K562 (cell line): ENCODE measurements around the gene P2RY14. TPM values are rescaled to one million over a fixed set of nuclear protein-coding genes. Genes with fewer than 3 reads are reported as not detected.

Experiments
- DEAF1 ChIP-seq: fragments of 450-650 bp; formaldehyde crosslinking; IDR thresholded peaks from 2 replicates; pipeline ENCODE4 v1.4.0; 2020; ENCODE audit warnings: mild to moderate bottlenecking, moderate library complexity
- KDM1A ChIP-seq, 2 experiments: fragments of 450-650 bp; IDR thresholded peaks; 2 replicates each; pipeline ENCODE4 v1.6.1; 2016; ENCODE audit warnings: mild to moderate bottlenecking in 2 of 2
- MBD2 ChIP-seq: sonication (generic); IDR thresholded peaks from 2 replicates; pipeline ENCODE4 v1.6.1; 2016; ENCODE audit warnings: low read depth, borderline replicate concordance
- PCBP1 ChIP-seq: fragments of 200-400 bp; formaldehyde crosslinking; IDR thresholded peaks from 2 replicates; pipeline ENCODE4 v1.6.1; 2018; ENCODE audit warnings: mild to moderate bottlenecking, low read depth, low read length; ENCODE audit not compliant: poor library complexity, severe bottlenecking
- RAD21 ChIP-seq, 2 experiments: fragments of 250-450 bp in 1 of 2; fragments of 450-650 bp in 1 of 2; sonication (Bioruptor Pico) in 1 of 2; formaldehyde crosslinking in 1 of 2; IDR thresholded peaks in 1 of 2; conservative IDR thresholded peaks in 1 of 2; 2 replicates each; pipeline versions ENCODE4 v1.4.0 to v1.8.0; 2020 to 2022; ENCODE audit warnings: mild to moderate bottlenecking in 2 of 2, moderate library complexity in 1 of 2
- RREB1 ChIP-seq: fragments of 250-450 bp; sonication (Bioruptor Pico); IDR thresholded peaks from 2 replicates; pipeline ENCODE4 v1.4.0; 2020
- SMAD4 ChIP-seq: fragments of 250-450 bp; sonication (Bioruptor Pico); conservative IDR thresholded peaks from 2 replicates; pipeline ENCODE4 v1.8.0; 2021; ENCODE audit warnings: inconsistent platforms, mild to moderate bottlenecking, moderate library complexity
- SMARCA4 ChIP-seq: fragments of 450-650 bp; IDR thresholded peaks from 2 replicates; pipeline ENCODE4 v1.6.1; 2016
- STAG1 ChIP-seq: sonication (generic); formaldehyde crosslinking; IDR thresholded peaks from 2 replicates; pipeline ENCODE4 v1.5.0; 2020; ENCODE audit warnings: missing genetic modification reagents, borderline replicate concordance
- TCF7 ChIP-seq: sonication (generic); IDR thresholded peaks from 2 replicates; pipeline ENCODE4 v1.6.1; 2016; ENCODE audit warnings: antibody characterized with exemption, borderline replicate concordance
- THRAP3 ChIP-seq: fragments of 450-650 bp; IDR thresholded peaks from 2 replicates; pipeline ENCODE4 v1.6.1; 2016; ENCODE audit warnings: mild to moderate bottlenecking, inconsistent platforms, borderline replicate concordance
- XRCC5 ChIP-seq: fragments of 200-400 bp; formaldehyde crosslinking; IDR thresholded peaks from 2 replicates; pipeline ENCODE4 v1.6.1; 2017; ENCODE audit warnings: low read depth, mild to moderate bottlenecking, low read length
- ZNF143 ChIP-seq: sonication (generic); formaldehyde crosslinking; IDR thresholded peaks from 2 replicates; pipeline ENCODE4 v1.9.0; 2022; ENCODE audit warnings: mild to moderate bottlenecking, missing genetic modification reagents
- ZNF311 ChIP-seq: fragments of 250-450 bp; sonication (Bioruptor Pico); IDR thresholded peaks from 2 replicates; pipeline ENCODE4 v1.4.0; 2020; ENCODE audit warnings: mild to moderate bottlenecking, moderate library complexity
- polyA plus RNA-seq, 8 experiments: library from polyadenylated mRNA; depleted of rRNA in 4 of 8; stranded (reverse) in 5 of 8; unstranded in 3 of 8; fragments of >200 nt; fragmentation: Nextera tagmentation in 2 of 8; fragmentation: Illumina TruSeq in 1 of 8; extraction: Ambion mirVana in 2 of 8; extraction: Trizol in 1 of 8; gene quantifications; 2 replicates each; pipeline versions ENCODE4 v1.2.1 to v1.2.3, GENCODE V29; 2011 to 2014; ENCODE audit warnings: inconsistent platforms in 1 of 8, missing spikeins in 1 of 8
- total RNA-seq, 7 experiments: library from RNA; depleted of rRNA in 6 of 7; stranded (reverse); fragments of >200 nt in 6 of 7; fragmentation: Illumina TruSeq in 2 of 7; extraction: Trizol in 2 of 7; gene quantifications; 2 replicates each; pipeline versions ENCODE4 v1.2.1 to v1.2.3, GENCODE V29; 2011 to 2021; ENCODE audit warnings: low replicate concordance in 1 of 7
- TF ChIP-seq, protein P1 (sequence below): sonication (generic); formaldehyde crosslinking; IDR thresholded peaks from 2 replicates; pipeline ENCODE4 v1.8.1; 2023; ENCODE audit warnings: mild to moderate bottlenecking, missing genetic modification reagents
- TF ChIP-seq, protein P2 (sequence below): sonication (generic); formaldehyde crosslinking; IDR thresholded peaks from 2 replicates; pipeline ENCODE4 v1.8.0; 2023; ENCODE audit warnings: mild to moderate bottlenecking, missing genetic modification reagents
- TF ChIP-seq, protein P3 (sequence below): fragments of 250-450 bp; sonication (Bioruptor Pico); IDR thresholded peaks from 2 replicates; pipeline ENCODE4 v1.9.0; 2021; ENCODE audit warnings: mild to moderate bottlenecking

Gene P2RY14
- total and polyA plus RNA-seq, 9 of the 15 experiments (the other 6 are each of a cell fraction or from before 2014, with no cell fraction given): not detected

- TF ChIP-seq DEAF1 (CRISPR knock-in tag): peak; percentile 70
- TF ChIP-seq, protein P1, sequence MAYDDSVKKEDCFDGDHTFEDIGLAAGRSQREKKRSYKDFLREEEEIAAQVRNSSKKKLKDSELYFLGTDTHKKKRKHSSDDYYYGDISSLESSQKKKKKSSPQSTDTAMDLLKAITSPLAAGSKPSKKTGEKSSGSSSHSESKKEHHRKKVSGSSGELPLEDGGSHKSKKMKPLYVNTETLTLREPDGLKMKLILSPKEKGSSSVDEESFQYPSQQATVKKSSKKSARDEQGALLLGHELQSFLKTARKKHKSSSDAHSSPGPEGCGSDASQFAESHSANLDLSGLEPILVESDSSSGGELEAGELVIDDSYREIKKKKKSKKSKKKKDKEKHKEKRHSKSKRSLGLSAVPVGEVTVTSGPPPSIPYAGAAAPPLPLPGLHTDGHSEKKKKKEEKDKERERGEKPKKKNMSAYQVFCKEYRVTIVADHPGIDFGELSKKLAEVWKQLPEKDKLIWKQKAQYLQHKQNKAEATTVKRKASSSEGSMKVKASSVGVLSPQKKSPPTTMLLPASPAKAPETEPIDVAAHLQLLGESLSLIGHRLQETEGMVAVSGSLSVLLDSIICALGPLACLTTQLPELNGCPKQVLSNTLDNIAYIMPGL (CRISPR knock-in tag): no peak
- no peak for TF ChIP-seq SMARCA4
- TF ChIP-seq XRCC5: no peak
- peak; percentile 67; the same call in 1 of the 2 replicates for TF ChIP-seq STAG1 (CRISPR knock-in tag)
- TF ChIP-seq PCBP1: no peak
- no peak for TF ChIP-seq ZNF143
- TF ChIP-seq KDM1A (IDR thresholded peaks at IDR 0.05): no peak
- TF ChIP-seq SMAD4 (CRISPR knock-in tag): no peak
- no peak for TF ChIP-seq RREB1
- TF ChIP-seq RAD21 (CRISPR knock-in tag; conservative IDR thresholded peaks at IDR 0.05 in 1 of 2, IDR thresholded peaks at IDR 0.05 in 1 of 2): peak; percentile 69 to 80
- TF ChIP-seq, protein P2, sequence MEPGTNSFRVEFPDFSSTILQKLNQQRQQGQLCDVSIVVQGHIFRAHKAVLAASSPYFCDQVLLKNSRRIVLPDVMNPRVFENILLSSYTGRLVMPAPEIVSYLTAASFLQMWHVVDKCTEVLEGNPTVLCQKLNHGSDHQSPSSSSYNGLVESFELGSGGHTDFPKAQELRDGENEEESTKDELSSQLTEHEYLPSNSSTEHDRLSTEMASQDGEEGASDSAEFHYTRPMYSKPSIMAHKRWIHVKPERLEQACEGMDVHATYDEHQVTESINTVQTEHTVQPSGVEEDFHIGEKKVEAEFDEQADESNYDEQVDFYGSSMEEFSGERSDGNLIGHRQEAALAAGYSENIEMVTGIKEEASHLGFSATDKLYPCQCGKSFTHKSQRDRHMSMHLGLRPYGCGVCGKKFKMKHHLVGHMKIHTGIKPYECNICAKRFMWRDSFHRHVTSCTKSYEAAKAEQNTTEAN (CRISPR knock-in tag): no peak
- TF ChIP-seq, protein P3, sequence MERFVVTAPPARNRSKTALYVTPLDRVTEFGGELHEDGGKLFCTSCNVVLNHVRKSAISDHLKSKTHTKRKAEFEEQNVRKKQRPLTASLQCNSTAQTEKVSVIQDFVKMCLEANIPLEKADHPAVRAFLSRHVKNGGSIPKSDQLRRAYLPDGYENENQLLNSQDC (CRISPR knock-in tag): no peak
- no peak for TF ChIP-seq TCF7
- TF ChIP-seq ZNF311: no peak
- no peak for TF ChIP-seq MBD2
- TF ChIP-seq THRAP3: no peak
Measured at GRCh38 chr3:151168269-151169094, 109.9 kb downstream of the P2RY14 start (continued).
